Liver (tissue), 9 donors: ENCODE results near the gene SCD5. TPM values are rescaled to one million over a fixed set of nuclear protein-coding genes. Genes with fewer than 3 reads are reported as not detected.

Source experiments
- DNase-seq: peaks from one replicate; pipeline ENCODE4 v3.0.0-alpha.2; 2017; ENCODE audit warnings: low spot score
- H3K27ac ChIP-seq, 2 donors: one replicate each; pipeline ENCODE4 v1.7.0; 2013; ENCODE audit warnings: inconsistent platforms in 2 of 2, low read length in 2 of 2, control low read depth in 1 of 2, low read depth in 1 of 2, mild to moderate bottlenecking in 1 of 2
- H3K27me3 ChIP-seq, 4 donors: one replicate each; pipeline versions ENCODE4 v1.6.1 to v1.7.0; 2013; ENCODE audit warnings: low read length in 3 of 4, inconsistent platforms in 1 of 4, mild to moderate bottlenecking in 1 of 4, moderate library complexity in 1 of 4; ENCODE audit not compliant: control insufficient read depth in 4 of 4, insufficient read depth in 4 of 4
- H3K36me3 ChIP-seq, 4 donors: one replicate each; pipeline versions ENCODE4 v1.6.1 to v1.7.0; 2013; ENCODE audit warnings: low read length in 3 of 4, mild to moderate bottlenecking in 3 of 4, low read depth in 1 of 4, moderate library complexity in 1 of 4; ENCODE audit not compliant: control insufficient read depth in 4 of 4, insufficient read depth in 3 of 4
- H3K4me1 ChIP-seq, 4 donors: one replicate each; pipeline versions ENCODE4 v1.6.1 to v1.7.0; 2013; ENCODE audit warnings: low read length in 3 of 4, mild to moderate bottlenecking in 3 of 4, moderate library complexity in 1 of 4; ENCODE audit not compliant: control insufficient read depth in 4 of 4, insufficient read depth in 4 of 4
- H3K4me3 ChIP-seq, 3 donors: one replicate each; pipeline versions ENCODE4 v1.6.1 to v1.7.0; 2013; ENCODE audit warnings: low read length in 3 of 3, control low read depth in 1 of 3, low read depth in 1 of 3, mild to moderate bottlenecking in 1 of 3
- H3K9ac ChIP-seq, 2 donors: one replicate each; pipeline ENCODE4 v1.7.0; 2013; ENCODE audit warnings: low read length in 2 of 2, mild to moderate bottlenecking in 2 of 2, moderate library complexity in 2 of 2, control low read depth in 1 of 2, low read depth in 1 of 2
- H3K9me3 ChIP-seq, 4 donors: one replicate each; pipeline versions ENCODE4 v1.6.1 to v1.7.0; 2013; ENCODE audit warnings: low read length in 3 of 4; ENCODE audit not compliant: control insufficient read depth in 4 of 4
- ATF3 ChIP-seq: IDR thresholded peaks from 2 replicates; pipeline ENCODE4 v1.6.1; 2016; ENCODE audit warnings: antibody characterized with exemption
- CTCF ChIP-seq: fragments of 150-350 bp; IDR thresholded peaks from 2 replicates; pipeline ENCODE4 v1.5.1; 2017; ENCODE audit warnings: improper control_type of control experiment, low read depth, low read length; ENCODE audit not compliant: missing input control
- EGR1 ChIP-seq, 2 donors: IDR thresholded peaks; 2 replicates each; pipeline ENCODE4 v1.6.1; 2016 to 2018; ENCODE audit warnings: antibody characterized with exemption in 2 of 2, low read depth in 2 of 2
- FOXA1 ChIP-seq: IDR thresholded peaks from 2 replicates; pipeline ENCODE4 v1.6.1; 2016; ENCODE audit warnings: antibody characterized with exemption
- FOXA2 ChIP-seq: IDR thresholded peaks from 2 replicates; pipeline ENCODE4 v1.6.1; 2016; ENCODE audit warnings: antibody characterized with exemption
- GABPA ChIP-seq, 2 donors: IDR thresholded peaks in 1 of 2; conservative IDR thresholded peaks in 1 of 2; 2 replicates each; pipeline ENCODE4 v1.6.1; 2016; ENCODE audit warnings: antibody characterized with exemption in 2 of 2, mild to moderate bottlenecking in 1 of 2, moderate library complexity in 1 of 2
- HNF4A ChIP-seq, 2 donors: conservative IDR thresholded peaks; 2 replicates each; pipeline ENCODE4 v1.6.1; 2016; ENCODE audit warnings: antibody characterized with exemption in 2 of 2, mild to moderate bottlenecking in 2 of 2
- HNF4G ChIP-seq: IDR thresholded peaks from 2 replicates; pipeline ENCODE4 v1.6.1; 2016; ENCODE audit warnings: antibody characterized with exemption
- JUND ChIP-seq, 2 donors: IDR thresholded peaks; 2 replicates each; pipeline ENCODE4 v1.6.1; 2016; ENCODE audit warnings: antibody characterized with exemption in 2 of 2
- MAX ChIP-seq: IDR thresholded peaks from 2 replicates; pipeline ENCODE4 v1.6.1; 2016; ENCODE audit warnings: antibody characterized with exemption
- NR2F2 ChIP-seq: IDR thresholded peaks from 2 replicates; pipeline ENCODE4 v1.6.1; 2016; ENCODE audit warnings: antibody characterized with exemption
- RAD21 ChIP-seq, 2 donors: IDR thresholded peaks; 2 replicates each; pipeline ENCODE4 v1.6.1; 2016; ENCODE audit warnings: antibody characterized with exemption in 2 of 2, mild to moderate bottlenecking in 2 of 2
- REST ChIP-seq: IDR thresholded peaks from 2 replicates; pipeline ENCODE4 v1.6.1; 2016; ENCODE audit warnings: antibody characterized with exemption, mild to moderate bottlenecking
- RXRA ChIP-seq, 2 donors: IDR thresholded peaks; 2 replicates each; pipeline ENCODE4 v1.6.1; 2017 to 2018; ENCODE audit warnings: antibody characterized with exemption in 2 of 2, mild to moderate bottlenecking in 1 of 2
- SP1 ChIP-seq: IDR thresholded peaks from 2 replicates; pipeline ENCODE4 v1.6.1; 2018; ENCODE audit warnings: antibody characterized with exemption, mild to moderate bottlenecking
- TAF1 ChIP-seq: conservative IDR thresholded peaks from 2 replicates; pipeline ENCODE4 v1.6.1; 2016; ENCODE audit warnings: antibody characterized with exemption, mild to moderate bottlenecking
- YY1 ChIP-seq: IDR thresholded peaks from 2 replicates; pipeline ENCODE4 v1.6.1; 2016; ENCODE audit warnings: antibody characterized with exemption, mild to moderate bottlenecking
- ZBTB33 ChIP-seq: IDR thresholded peaks from 2 replicates; pipeline ENCODE4 v1.6.1; 2016; ENCODE audit warnings: antibody characterized with exemption
- WGBS: extraction: QIAGEN DNeasy Blood & Tissue Kit; methylation state at CpG from one replicate; pipeline ENCODE4 v1.1.7; 2013; 5-methylcytosine and 5-hydroxymethylcytosine counted together
- polyA plus RNA-seq, 2 donors: library from polyadenylated mRNA; stranded (reverse) in 1 of 2; unstranded in 1 of 2; fragments of 200-250 nt in 1 of 2; fragments of >200 nt in 1 of 2; fragmentation: Nextera tagmentation in 1 of 2; extraction: Ambion mirVana in 1 of 2; gene quantifications; one replicate each; pipeline versions ENCODE4 v1.2.1 to v1.2.3, GENCODE V29; 2013 to 2015
- total RNA-seq, 2 donors: library from RNA; depleted of rRNA; stranded (reverse); fragments of >200 nt; gene quantifications; one replicate each; pipeline ENCODE4 v1.2.3, GENCODE V29; 2014
- donor health status: healthy.
- donor health status: healthy.
- donor health status: healthy.
- donor health status: healthy.
- donor health status: healthy.

The SCD5 gene
- total and polyA plus RNA-seq, 4 donors, result 0.14 to 1.9 (median 0.57) TPM

GRCh38 chr4:82613121-82613520 is 185.5 kb downstream of the SCD5 start:
- H3K9ac ChIP-seq, result no peak overlapping the region
- no peaks in the 10 kb centered on the region for H3K36me3 ChIP-seq
- no peaks in the 10 kb centered on the region for H3K9me3 ChIP-seq
- no peaks in the 10 kb centered on the region for H3K27me3 ChIP-seq
- 65% methylated on average over 3 of the region's 3 CpGs for WGBS
- DNase-seq, result no peak
- no peak for TF ChIP-seq HNF4G
- TF ChIP-seq REST, result no peak
- no peak for TF ChIP-seq JUND (IDR thresholded peaks at IDR 0.05)
- no peak for TF ChIP-seq ZBTB33
- TF ChIP-seq SP1, result no peak
- TF ChIP-seq FOXA1, result no peak
- no peak for TF ChIP-seq FOXA2
- no peak for TF ChIP-seq RXRA (IDR thresholded peaks at IDR 0.05)
- TF ChIP-seq CTCF, result no peak
- no peak for TF ChIP-seq YY1
- no peak for TF ChIP-seq ATF3
- TF ChIP-seq GABPA (IDR thresholded peaks at IDR 0.05 in 1 of 2, conservative IDR thresholded peaks at IDR 0.05 in 1 of 2), result no peak
- no peak for TF ChIP-seq NR2F2
- no peak for TF ChIP-seq MAX
- no peak for TF ChIP-seq EGR1 (IDR thresholded peaks at IDR 0.05; ENCODE audit: low read depth in 2 of 2)
- no peak for TF ChIP-seq RAD21 (IDR thresholded peaks at IDR 0.05)
- TF ChIP-seq HNF4A (conservative IDR thresholded peaks at IDR 0.05), result no peak
- TF ChIP-seq TAF1, result no peak
- no peak overlapping the region for H3K27ac ChIP-seq
- H3K4me3 ChIP-seq, result no peak overlapping the region
- H3K4me1 ChIP-seq, result no peaks in the 10 kb centered on the region

- Histone ChIP-seq H3K4me3 (no peak overlapping the region), H3K9ac (no peak overlapping the region), H3K36me3 (no peaks in the 10 kb centered on the region), H3K9me3 (no peaks in the 10 kb centered on the region), H3K4me1 (no peaks in the 10 kb centered on the region), H3K27ac (no peak overlapping the region), H3K27me3 (no peaks in the 10 kb centered on the region)
- no peak for DNase-seq
- WGBS, result 88% methylated on average over 5 of the region's 5 CpGs
- TF ChIP-seq EGR1 (IDR thresholded peaks at IDR 0.05; ENCODE audit: low read depth in 2 of 2), result no peak
- no peak for TF ChIP-seq JUND (IDR thresholded peaks at IDR 0.05)
- no peak for TF ChIP-seq HNF4G
- no peak for TF ChIP-seq REST
- no peak for TF ChIP-seq SP1
- no peak for TF ChIP-seq CTCF
- TF ChIP-seq GABPA (IDR thresholded peaks at IDR 0.05 in 1 of 2, conservative IDR thresholded peaks at IDR 0.05 in 1 of 2), result no peak
- TF ChIP-seq MAX, result no peak
Observed at GRCh38 chr4:82611982-82612381, 186.6 kb downstream of the SCD5 start.
